ENCODE measurements around the gene ADCY7.

The ADCY7 gene

GRCh38 chr16:50248845-50249244, 17.5 kb upstream of the ADCY7 start:
- DNase-seq (ENCODE audit: low read depth): no peak
- no peak overlapping the region for H3K4me3 ChIP-seq (ENCODE audit: low read depth, low read length)
- TF ChIP-seq CTCF (IDR thresholded peaks at IDR 0.05; ENCODE audit: control insufficient read depth, extremely low read depth, insufficient read depth): no peak

- H3K4me3 ChIP-seq (ENCODE audit: low read depth, low read length): no peak overlapping the region
- no peak for TF ChIP-seq CTCF (IDR thresholded peaks at IDR 0.05; ENCODE audit: control insufficient read depth, extremely low read depth, insufficient read depth)
- DNase-seq (ENCODE audit: low read depth): no peak
Observed at GRCh38 chr16:50251375-50252081, 14.8 kb upstream of the ADCY7 start.

- no peak overlapping the region for H3K4me3 ChIP-seq (ENCODE audit: low read depth, low read length)
- DNase-seq (ENCODE audit: low read depth): no peak
- no peak for TF ChIP-seq CTCF (IDR thresholded peaks at IDR 0.05; ENCODE audit: control insufficient read depth, extremely low read depth, insufficient read depth)
Observed at GRCh38 chr16:50252082-50252611, 14.2 kb upstream of the ADCY7 start.

- H3K4me3 ChIP-seq (ENCODE audit: low read depth, low read length): no peak overlapping the region
- no peak for DNase-seq (ENCODE audit: low read depth)
- no peak for TF ChIP-seq CTCF (IDR thresholded peaks at IDR 0.05; ENCODE audit: control insufficient read depth, extremely low read depth, insufficient read depth)
Observed at GRCh38 chr16:50252874-50253513, 13.4 kb upstream of the ADCY7 start.

GRCh38 chr16:50253514-50253910, 12.8 kb upstream of the ADCY7 start:
- DNase-seq (ENCODE audit: low read depth): no peak
- H3K4me3 ChIP-seq (ENCODE audit: low read depth, low read length): no peak overlapping the region
- no peak for TF ChIP-seq CTCF (IDR thresholded peaks at IDR 0.05; ENCODE audit: control insufficient read depth, extremely low read depth, insufficient read depth)

GRCh38 chr16:50254072-50254471, 12.3 kb upstream of the ADCY7 start:
- TF ChIP-seq CTCF (IDR thresholded peaks at IDR 0.05; ENCODE audit: control insufficient read depth, extremely low read depth, insufficient read depth): no peak
- DNase-seq (ENCODE audit: low read depth): no peak
- no peak overlapping the region for H3K4me3 ChIP-seq (ENCODE audit: low read depth, low read length)

All from LNCaP clone FGC (cell line).